PFSK-1 (cell line): Measurements from ENCODE around the gene TMEM94.

Experiments
- FOXP2 ChIP-seq: optimal IDR thresholded peaks from 2 replicates; pipeline ENCODE3; 2011; ENCODE audit warnings: borderline replicate concordance, control low read depth, inconsistent platforms; ENCODE audit not compliant: insufficient read depth; ENCODE audit errors: extremely low read length, extremely low read depth
- POLR2AphosphoS5 ChIP-seq: IDR thresholded peaks from 2 replicates; pipeline ENCODE4 v1.6.1; 2012; ENCODE audit warnings: low read depth, mild to moderate bottlenecking, control low read depth, low read length, moderate library complexity
- SIN3A ChIP-seq: IDR thresholded peaks from 2 replicates; pipeline ENCODE4 v1.6.1; 2012; ENCODE audit warnings: mild to moderate bottlenecking, low read length, moderate library complexity, borderline replicate concordance; ENCODE audit not compliant: insufficient read depth
- TAF1 ChIP-seq: IDR thresholded peaks from 2 replicates; pipeline ENCODE4 v1.6.1; 2012; ENCODE audit warnings: low read length, control low read depth, borderline replicate concordance; ENCODE audit not compliant: insufficient read depth

DNA sequence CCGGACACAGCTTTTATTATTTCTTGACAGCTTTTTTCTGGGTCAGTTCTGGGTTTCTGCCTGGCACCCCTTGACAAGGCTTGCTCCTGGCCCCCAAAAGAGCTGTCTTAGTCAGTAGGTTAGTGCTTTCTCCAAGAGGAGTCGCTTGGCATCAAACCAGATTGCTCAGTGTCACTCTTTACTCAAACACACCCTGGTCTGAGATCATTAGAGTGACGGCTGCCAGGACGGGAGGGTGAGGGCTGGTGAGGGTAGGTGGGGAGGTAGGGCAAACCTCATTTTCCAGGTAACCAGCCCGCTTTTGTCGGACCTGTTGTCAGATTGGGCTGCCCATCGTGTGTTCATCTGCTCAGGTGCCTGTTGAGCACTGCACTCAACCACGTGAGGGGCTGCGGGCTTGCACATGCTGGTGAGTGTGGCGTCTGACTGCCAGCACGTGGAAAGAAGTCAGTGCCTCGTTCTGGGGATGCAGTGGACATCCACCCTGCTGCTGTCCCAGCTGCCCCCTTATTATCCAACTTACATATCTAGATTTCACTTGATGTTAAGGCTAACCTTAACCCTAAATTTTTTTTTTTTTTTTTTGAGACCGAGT is 12.4 kb downstream of the TMEM94 start:
- TF ChIP-seq TAF1 (no peak), POLR2AphosphoS5 (no peak), FOXP2 (no peak), SIN3A (no peak)
